Liver (tissue), 9 donors: ENCODE data around the gene PLK1. TPM values are rescaled to one million over a fixed set of nuclear protein-coding genes. Genes with fewer than 3 reads are reported as not detected.

Experiments
- DNase-seq: peaks from one replicate; pipeline ENCODE4 v3.0.0-alpha.2; 2017; ENCODE audit warnings: low spot score
- H3K27ac ChIP-seq, 2 donors: one replicate each; pipeline ENCODE4 v1.7.0; 2013; ENCODE audit warnings: inconsistent platforms in 2 of 2, low read length in 2 of 2, control low read depth in 1 of 2, low read depth in 1 of 2, mild to moderate bottlenecking in 1 of 2
- H3K27me3 ChIP-seq, 4 donors: one replicate each; pipeline versions ENCODE4 v1.6.1 to v1.7.0; 2013; ENCODE audit warnings: low read length in 3 of 4, inconsistent platforms in 1 of 4, mild to moderate bottlenecking in 1 of 4, moderate library complexity in 1 of 4; ENCODE audit not compliant: control insufficient read depth in 4 of 4, insufficient read depth in 4 of 4
- H3K36me3 ChIP-seq, 4 donors: one replicate each; pipeline versions ENCODE4 v1.6.1 to v1.7.0; 2013; ENCODE audit warnings: low read length in 3 of 4, mild to moderate bottlenecking in 3 of 4, low read depth in 1 of 4, moderate library complexity in 1 of 4; ENCODE audit not compliant: control insufficient read depth in 4 of 4, insufficient read depth in 3 of 4
- H3K4me1 ChIP-seq, 4 donors: one replicate each; pipeline versions ENCODE4 v1.6.1 to v1.7.0; 2013; ENCODE audit warnings: low read length in 3 of 4, mild to moderate bottlenecking in 3 of 4, moderate library complexity in 1 of 4; ENCODE audit not compliant: control insufficient read depth in 4 of 4, insufficient read depth in 4 of 4
- H3K4me3 ChIP-seq, 3 donors: one replicate each; pipeline versions ENCODE4 v1.6.1 to v1.7.0; 2013; ENCODE audit warnings: low read length in 3 of 3, control low read depth in 1 of 3, low read depth in 1 of 3, mild to moderate bottlenecking in 1 of 3
- H3K9ac ChIP-seq, 2 donors: one replicate each; pipeline ENCODE4 v1.7.0; 2013; ENCODE audit warnings: low read length in 2 of 2, mild to moderate bottlenecking in 2 of 2, moderate library complexity in 2 of 2, control low read depth in 1 of 2, low read depth in 1 of 2
- H3K9me3 ChIP-seq, 4 donors: one replicate each; pipeline versions ENCODE4 v1.6.1 to v1.7.0; 2013; ENCODE audit warnings: low read length in 3 of 4; ENCODE audit not compliant: control insufficient read depth in 4 of 4
- EGR1 ChIP-seq, 2 donors: IDR thresholded peaks; 2 replicates each; pipeline ENCODE4 v1.6.1; 2016 to 2018; ENCODE audit warnings: antibody characterized with exemption in 2 of 2, low read depth in 2 of 2
- FOXA1 ChIP-seq: IDR thresholded peaks from 2 replicates; pipeline ENCODE4 v1.6.1; 2016; ENCODE audit warnings: antibody characterized with exemption
- FOXA2 ChIP-seq: IDR thresholded peaks from 2 replicates; pipeline ENCODE4 v1.6.1; 2016; ENCODE audit warnings: antibody characterized with exemption
- GABPA ChIP-seq, 2 donors: IDR thresholded peaks in 1 of 2; conservative IDR thresholded peaks in 1 of 2; 2 replicates each; pipeline ENCODE4 v1.6.1; 2016; ENCODE audit warnings: antibody characterized with exemption in 2 of 2, mild to moderate bottlenecking in 1 of 2, moderate library complexity in 1 of 2
- HNF4A ChIP-seq, 2 donors: conservative IDR thresholded peaks; 2 replicates each; pipeline ENCODE4 v1.6.1; 2016; ENCODE audit warnings: antibody characterized with exemption in 2 of 2, mild to moderate bottlenecking in 2 of 2
- HNF4G ChIP-seq: IDR thresholded peaks from 2 replicates; pipeline ENCODE4 v1.6.1; 2016; ENCODE audit warnings: antibody characterized with exemption
- JUND ChIP-seq, 2 donors: IDR thresholded peaks; 2 replicates each; pipeline ENCODE4 v1.6.1; 2016; ENCODE audit warnings: antibody characterized with exemption in 2 of 2
- NR2F2 ChIP-seq: IDR thresholded peaks from 2 replicates; pipeline ENCODE4 v1.6.1; 2016; ENCODE audit warnings: antibody characterized with exemption
- RAD21 ChIP-seq, 2 donors: IDR thresholded peaks; 2 replicates each; pipeline ENCODE4 v1.6.1; 2016; ENCODE audit warnings: antibody characterized with exemption in 2 of 2, mild to moderate bottlenecking in 2 of 2
- RXRA ChIP-seq, 2 donors: IDR thresholded peaks; 2 replicates each; pipeline ENCODE4 v1.6.1; 2017 to 2018; ENCODE audit warnings: antibody characterized with exemption in 2 of 2, mild to moderate bottlenecking in 1 of 2
- SP1 ChIP-seq: IDR thresholded peaks from 2 replicates; pipeline ENCODE4 v1.6.1; 2018; ENCODE audit warnings: antibody characterized with exemption, mild to moderate bottlenecking
- TAF1 ChIP-seq: conservative IDR thresholded peaks from 2 replicates; pipeline ENCODE4 v1.6.1; 2016; ENCODE audit warnings: antibody characterized with exemption, mild to moderate bottlenecking
- YY1 ChIP-seq: IDR thresholded peaks from 2 replicates; pipeline ENCODE4 v1.6.1; 2016; ENCODE audit warnings: antibody characterized with exemption, mild to moderate bottlenecking
- WGBS: extraction: QIAGEN DNeasy Blood & Tissue Kit; methylation state at CpG from one replicate; pipeline ENCODE4 v1.1.7; 2013; 5-methylcytosine and 5-hydroxymethylcytosine counted together
- polyA plus RNA-seq, 2 donors: library from polyadenylated mRNA; stranded (reverse) in 1 of 2; unstranded in 1 of 2; fragments of 200-250 nt in 1 of 2; fragments of >200 nt in 1 of 2; fragmentation: Nextera tagmentation in 1 of 2; extraction: Ambion mirVana in 1 of 2; gene quantifications; one replicate each; pipeline versions ENCODE4 v1.2.1 to v1.2.3, GENCODE V29; 2013 to 2015
- total RNA-seq, 2 donors: library from RNA; depleted of rRNA; stranded (reverse); fragments of >200 nt; gene quantifications; one replicate each; pipeline ENCODE4 v1.2.3, GENCODE V29; 2014
- TF ChIP-seq, protein P1 (sequence below): fragments of 150-350 bp; IDR thresholded peaks from 2 replicates; pipeline ENCODE4 v1.5.1; 2017; ENCODE audit warnings: improper control_type of control experiment, low read depth, low read length; ENCODE audit not compliant: missing input control
- TF ChIP-seq, protein P2 (sequence below): IDR thresholded peaks from 2 replicates; pipeline ENCODE4 v1.6.1; 2016; ENCODE audit warnings: antibody characterized with exemption
- TF ChIP-seq, protein P3 (sequence below): IDR thresholded peaks from 2 replicates; pipeline ENCODE4 v1.6.1; 2016; ENCODE audit warnings: antibody characterized with exemption
- TF ChIP-seq, protein P4 (sequence below): IDR thresholded peaks from 2 replicates; pipeline ENCODE4 v1.6.1; 2016; ENCODE audit warnings: antibody characterized with exemption, mild to moderate bottlenecking
- donor health status: healthy.
- donor health status: healthy.
- donor health status: healthy.
- donor health status: healthy.
- donor health status: healthy.

The PLK1 gene
- total and polyA plus RNA-seq, 4 donors: 0.33 to 30.3 (median 2.3) TPM

DNA sequence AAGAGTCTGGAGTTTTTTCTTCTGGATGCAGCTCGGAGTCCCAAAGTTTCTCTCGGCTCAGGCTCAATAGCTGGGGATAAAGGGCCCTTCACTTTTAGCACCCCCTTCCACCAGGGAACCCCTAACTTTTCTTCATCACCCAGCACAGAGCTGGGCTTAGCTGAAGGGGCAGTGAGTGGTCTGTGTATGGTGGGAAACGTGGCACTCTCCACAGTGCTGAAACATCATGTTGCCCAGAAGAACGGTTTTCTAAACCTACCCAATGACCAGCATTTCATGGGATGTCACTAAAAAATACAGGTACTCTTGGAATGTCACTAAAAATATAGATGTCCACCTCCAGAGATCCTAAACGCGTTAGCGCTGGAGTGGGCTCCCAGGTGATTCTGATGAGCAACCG lies 22.4 kb downstream of the PLK1 start:
- Histone ChIP-seq H3K4me1 (no peaks in the 10 kb centered on the region), H3K9ac (no peak overlapping the region), H3K9me3 (peaks cover 0 to 10% (median 1%) of the 10 kb centered on the region in 4 donors), H3K27ac (no peak overlapping the region), H3K27me3 (no peaks in the 10 kb centered on the region), H3K36me3 (no peaks in the 10 kb centered on the region), H3K4me3 (no peak overlapping the region)
- 79% methylated on average over 8 of the region's 8 CpGs for WGBS
- no peak for DNase-seq
- TF ChIP-seq TAF1 (no peak), RAD21 (IDR thresholded peaks at IDR 0.05) (no peak), HNF4A (conservative IDR thresholded peaks at IDR 0.05) (no peak), JUND (IDR thresholded peaks at IDR 0.05) (no peak), HNF4G (no peak), YY1 (no peak), RXRA (IDR thresholded peaks at IDR 0.05) (no peak), NR2F2 (no peak), GABPA (IDR thresholded peaks at IDR 0.05 in 1 of 2, conservative IDR thresholded peaks at IDR 0.05 in 1 of 2) (no peak), EGR1 (IDR thresholded peaks at IDR 0.05; ENCODE audit: low read depth in 2 of 2) (no peak)

DNA sequence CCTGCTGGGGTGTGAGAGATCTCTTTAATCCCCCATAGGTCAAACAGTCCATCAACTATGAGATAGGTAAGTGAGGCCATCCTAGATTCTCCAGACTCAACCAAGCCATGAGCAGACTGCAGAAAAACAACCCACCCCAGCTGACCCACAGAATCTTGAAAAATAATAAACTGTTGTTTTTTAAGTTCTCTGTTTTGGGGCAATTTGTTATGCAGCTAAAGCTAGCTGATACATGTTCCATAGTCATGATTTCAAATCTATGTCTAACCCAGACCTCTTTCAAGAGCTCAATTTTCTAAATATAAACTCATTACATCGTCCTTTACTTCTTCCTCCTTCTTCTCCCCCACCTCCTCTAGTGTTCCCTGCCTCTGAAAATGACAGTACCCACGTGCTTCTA lies 24.3 kb downstream of the PLK1 start:
- no peak overlapping the region for H3K9ac ChIP-seq
- no peak overlapping the region for H3K4me3 ChIP-seq
- H3K36me3 ChIP-seq: no peaks in the 10 kb centered on the region
- DNase-seq: no peak
- TF ChIP-seq FOXA1 (no peak), GABPA (IDR thresholded peaks at IDR 0.05 in 1 of 2, conservative IDR thresholded peaks at IDR 0.05 in 1 of 2) (no peak), SP1 (no peak), FOXA2 (no peak), JUND (IDR thresholded peaks at IDR 0.05) (no peak), RXRA (IDR thresholded peaks at IDR 0.05) (no peak), NR2F2 (no peak), EGR1 (IDR thresholded peaks at IDR 0.05; ENCODE audit: low read depth in 2 of 2) (no peak)
- TF ChIP-seq, protein P1, sequence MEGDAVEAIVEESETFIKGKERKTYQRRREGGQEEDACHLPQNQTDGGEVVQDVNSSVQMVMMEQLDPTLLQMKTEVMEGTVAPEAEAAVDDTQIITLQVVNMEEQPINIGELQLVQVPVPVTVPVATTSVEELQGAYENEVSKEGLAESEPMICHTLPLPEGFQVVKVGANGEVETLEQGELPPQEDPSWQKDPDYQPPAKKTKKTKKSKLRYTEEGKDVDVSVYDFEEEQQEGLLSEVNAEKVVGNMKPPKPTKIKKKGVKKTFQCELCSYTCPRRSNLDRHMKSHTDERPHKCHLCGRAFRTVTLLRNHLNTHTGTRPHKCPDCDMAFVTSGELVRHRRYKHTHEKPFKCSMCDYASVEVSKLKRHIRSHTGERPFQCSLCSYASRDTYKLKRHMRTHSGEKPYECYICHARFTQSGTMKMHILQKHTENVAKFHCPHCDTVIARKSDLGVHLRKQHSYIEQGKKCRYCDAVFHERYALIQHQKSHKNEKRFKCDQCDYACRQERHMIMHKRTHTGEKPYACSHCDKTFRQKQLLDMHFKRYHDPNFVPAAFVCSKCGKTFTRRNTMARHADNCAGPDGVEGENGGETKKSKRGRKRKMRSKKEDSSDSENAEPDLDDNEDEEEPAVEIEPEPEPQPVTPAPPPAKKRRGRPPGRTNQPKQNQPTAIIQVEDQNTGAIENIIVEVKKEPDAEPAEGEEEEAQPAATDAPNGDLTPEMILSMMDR: no peak
- TF ChIP-seq, protein P2, sequence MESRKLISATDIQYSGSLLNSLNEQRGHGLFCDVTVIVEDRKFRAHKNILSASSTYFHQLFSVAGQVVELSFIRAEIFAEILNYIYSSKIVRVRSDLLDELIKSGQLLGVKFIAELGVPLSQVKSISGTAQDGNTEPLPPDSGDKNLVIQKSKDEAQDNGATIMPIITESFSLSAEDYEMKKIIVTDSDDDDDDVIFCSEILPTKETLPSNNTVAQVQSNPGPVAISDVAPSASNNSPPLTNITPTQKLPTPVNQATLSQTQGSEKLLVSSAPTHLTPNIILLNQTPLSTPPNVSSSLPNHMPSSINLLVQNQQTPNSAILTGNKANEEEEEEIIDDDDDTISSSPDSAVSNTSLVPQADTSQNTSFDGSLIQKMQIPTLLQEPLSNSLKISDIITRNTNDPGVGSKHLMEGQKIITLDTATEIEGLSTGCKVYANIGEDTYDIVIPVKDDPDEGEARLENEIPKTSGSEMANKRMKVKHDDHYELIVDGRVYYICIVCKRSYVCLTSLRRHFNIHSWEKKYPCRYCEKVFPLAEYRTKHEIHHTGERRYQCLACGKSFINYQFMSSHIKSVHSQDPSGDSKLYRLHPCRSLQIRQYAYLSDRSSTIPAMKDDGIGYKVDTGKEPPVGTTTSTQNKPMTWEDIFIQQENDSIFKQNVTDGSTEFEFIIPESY: no peak
- no peak overlapping the region for H3K27ac ChIP-seq
- 67% methylated on average over 2 of the region's 2 CpGs for WGBS
- H3K4me1 ChIP-seq: no peaks in the 10 kb centered on the region
- H3K9me3 ChIP-seq: peaks cover 0 to 10% (median 1%) of the 10 kb centered on the region in 4 donors
- peaks cover 0 to 6% (median 0%) of the 10 kb centered on the region in 4 donors for H3K27me3 ChIP-seq

DNA sequence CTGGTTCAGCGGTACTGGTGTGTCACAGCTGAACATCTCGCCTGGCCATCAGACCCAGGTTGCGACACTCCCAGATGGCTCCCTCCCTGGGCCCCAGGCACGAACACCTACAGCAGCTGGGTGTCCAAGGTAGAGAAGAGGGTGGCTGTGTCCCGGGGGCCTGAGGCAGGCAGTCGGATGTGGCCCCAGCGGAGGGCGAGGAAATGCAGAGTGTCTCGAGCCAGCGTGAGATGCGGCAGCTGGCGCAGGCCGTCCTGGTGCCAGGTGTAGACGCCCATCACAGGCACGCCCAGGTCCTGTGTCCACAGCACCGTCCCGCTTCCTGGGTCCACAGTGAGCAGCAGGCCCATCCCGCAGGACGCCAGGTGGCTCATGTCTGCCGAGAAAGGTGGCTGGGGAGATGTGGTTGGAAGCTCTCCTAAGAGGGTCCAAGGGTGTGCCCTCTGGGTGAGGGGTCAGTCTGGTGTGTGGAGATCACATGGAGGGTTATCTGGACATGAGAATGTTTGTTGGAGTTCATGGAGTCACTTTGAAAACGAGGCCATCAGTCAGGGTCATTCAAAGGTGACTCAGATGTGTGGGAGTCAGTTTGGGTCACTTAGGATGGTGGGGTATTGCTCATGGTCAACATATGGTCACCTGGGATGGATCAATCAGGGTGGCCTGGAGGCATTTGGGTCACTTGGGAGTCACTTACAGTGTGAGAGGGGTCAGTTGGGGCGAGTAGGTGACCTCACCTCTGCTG lies 26.3 kb downstream of the PLK1 start:
- DNase-seq: no peak
- H3K27ac ChIP-seq: no peak overlapping the region
- no peaks in the 10 kb centered on the region for H3K4me1 ChIP-seq
- peaks cover 0 to 6% (median 0%) of the 10 kb centered on the region in 4 donors for H3K27me3 ChIP-seq
- no peaks in the 10 kb centered on the region for H3K36me3 ChIP-seq
- WGBS: 78% methylated on average over 22 of the region's 22 CpGs
- peaks cover 0 to 10% (median 2%) of the 10 kb centered on the region in 4 donors for H3K9me3 ChIP-seq
- H3K4me3 ChIP-seq: no peak overlapping the region
- no peak overlapping the region for H3K9ac ChIP-seq
- TF ChIP-seq NR2F2: no peak
- no peak for TF ChIP-seq JUND (IDR thresholded peaks at IDR 0.05)
- TF ChIP-seq, protein P3, sequence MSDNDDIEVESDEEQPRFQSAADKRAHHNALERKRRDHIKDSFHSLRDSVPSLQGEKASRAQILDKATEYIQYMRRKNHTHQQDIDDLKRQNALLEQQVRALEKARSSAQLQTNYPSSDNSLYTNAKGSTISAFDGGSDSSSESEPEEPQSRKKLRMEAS: no peak
- TF ChIP-seq SP1: no peak
- TF ChIP-seq, protein P4, sequence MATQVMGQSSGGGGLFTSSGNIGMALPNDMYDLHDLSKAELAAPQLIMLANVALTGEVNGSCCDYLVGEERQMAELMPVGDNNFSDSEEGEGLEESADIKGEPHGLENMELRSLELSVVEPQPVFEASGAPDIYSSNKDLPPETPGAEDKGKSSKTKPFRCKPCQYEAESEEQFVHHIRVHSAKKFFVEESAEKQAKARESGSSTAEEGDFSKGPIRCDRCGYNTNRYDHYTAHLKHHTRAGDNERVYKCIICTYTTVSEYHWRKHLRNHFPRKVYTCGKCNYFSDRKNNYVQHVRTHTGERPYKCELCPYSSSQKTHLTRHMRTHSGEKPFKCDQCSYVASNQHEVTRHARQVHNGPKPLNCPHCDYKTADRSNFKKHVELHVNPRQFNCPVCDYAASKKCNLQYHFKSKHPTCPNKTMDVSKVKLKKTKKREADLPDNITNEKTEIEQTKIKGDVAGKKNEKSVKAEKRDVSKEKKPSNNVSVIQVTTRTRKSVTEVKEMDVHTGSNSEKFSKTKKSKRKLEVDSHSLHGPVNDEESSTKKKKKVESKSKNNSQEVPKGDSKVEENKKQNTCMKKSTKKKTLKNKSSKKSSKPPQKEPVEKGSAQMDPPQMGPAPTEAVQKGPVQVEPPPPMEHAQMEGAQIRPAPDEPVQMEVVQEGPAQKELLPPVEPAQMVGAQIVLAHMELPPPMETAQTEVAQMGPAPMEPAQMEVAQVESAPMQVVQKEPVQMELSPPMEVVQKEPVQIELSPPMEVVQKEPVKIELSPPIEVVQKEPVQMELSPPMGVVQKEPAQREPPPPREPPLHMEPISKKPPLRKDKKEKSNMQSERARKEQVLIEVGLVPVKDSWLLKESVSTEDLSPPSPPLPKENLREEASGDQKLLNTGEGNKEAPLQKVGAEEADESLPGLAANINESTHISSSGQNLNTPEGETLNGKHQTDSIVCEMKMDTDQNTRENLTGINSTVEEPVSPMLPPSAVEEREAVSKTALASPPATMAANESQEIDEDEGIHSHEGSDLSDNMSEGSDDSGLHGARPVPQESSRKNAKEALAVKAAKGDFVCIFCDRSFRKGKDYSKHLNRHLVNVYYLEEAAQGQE: no peak
- TF ChIP-seq RXRA (IDR thresholded peaks at IDR 0.05): no peak
- TF ChIP-seq HNF4G: no peak
- TF ChIP-seq EGR1 (IDR thresholded peaks at IDR 0.05; ENCODE audit: low read depth in 2 of 2): no peak
- TF ChIP-seq, protein P1: no peak
- TF ChIP-seq TAF1: no peak
